Skeletal muscle tissue (tissue), 4 donors: Measurements from ENCODE around the gene MS4A13. TPM values are rescaled to one million over a fixed set of nuclear protein-coding genes. Genes with fewer than 3 reads are reported as not detected.
"Not testable (repeated sequence)": the region's sequence is repeated elsewhere in the genome, so short reads cannot be mapped to it uniquely, and the experiment has no call there.

Experiments
- H3K27ac ChIP-seq: one replicate; pipeline ENCODE4 v1.7.0; 2013; ENCODE audit warnings: mild to moderate bottlenecking, low read depth, low read length, inconsistent platforms
- H3K27me3 ChIP-seq, 3 donors: one replicate each; pipeline ENCODE4 v1.7.0; 2013; ENCODE audit warnings: low read length in 3 of 3; ENCODE audit not compliant: control insufficient read depth in 3 of 3, insufficient read depth in 3 of 3
- H3K36me3 ChIP-seq, 3 donors: one replicate each; pipeline ENCODE4 v1.7.0; 2013; ENCODE audit warnings: low read length in 3 of 3; ENCODE audit not compliant: control insufficient read depth in 3 of 3, insufficient read depth in 3 of 3
- H3K4me1 ChIP-seq, 3 donors: one replicate each; pipeline ENCODE4 v1.7.0; 2013; ENCODE audit warnings: low read length in 3 of 3, mild to moderate bottlenecking in 3 of 3; ENCODE audit not compliant: control insufficient read depth in 3 of 3, insufficient read depth in 3 of 3
- H3K4me3 ChIP-seq, 3 donors: one replicate each; pipeline ENCODE4 v1.7.0; 2013; ENCODE audit warnings: low read length in 3 of 3
- H3K9ac ChIP-seq, 3 donors: one replicate each; pipeline ENCODE4 v1.7.0; 2013; ENCODE audit warnings: low read length in 3 of 3, mild to moderate bottlenecking in 3 of 3, moderate library complexity in 2 of 3, low read depth in 1 of 3
- H3K9me3 ChIP-seq, 3 donors: one replicate each; pipeline ENCODE4 v1.7.0; 2013; ENCODE audit warnings: low read length in 3 of 3; ENCODE audit not compliant: control insufficient read depth in 3 of 3
- total RNA-seq: library from RNA; depleted of rRNA; stranded (reverse); fragments of >200 nt; gene quantifications from one replicate; pipeline ENCODE4 v1.2.3, GENCODE V29; 2014
- donor health status: Osteomylitis.

MS4A13 gene
- total RNA-seq, 1 donor from 2014 or later, result not detected

DNA sequence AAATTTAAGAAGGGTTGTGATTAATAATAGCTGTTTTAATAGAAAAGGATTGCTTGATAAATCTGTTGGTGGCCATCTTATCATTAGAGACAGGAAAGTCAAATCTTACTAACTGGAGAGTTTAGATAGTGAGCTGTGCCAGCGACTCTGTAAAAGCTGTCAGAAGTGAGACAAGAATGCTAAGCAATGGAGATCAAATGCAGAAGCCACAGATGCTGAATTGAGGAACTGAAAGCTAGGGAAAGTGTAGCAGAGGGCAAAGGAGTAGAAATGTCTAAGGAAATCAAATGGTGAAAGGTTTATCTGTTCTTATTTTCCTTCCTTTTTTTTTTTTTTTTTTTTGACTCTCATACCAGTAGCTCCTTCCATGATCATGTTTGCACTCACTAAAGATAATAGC, 13.7 kb downstream of the MS4A13 start:
- H3K9me3 ChIP-seq, result no peaks in the 10 kb centered on the region
- H3K4me3 ChIP-seq, result no peak overlapping the region
- no peaks in the 10 kb centered on the region for H3K27me3 ChIP-seq
- no peak overlapping the region for H3K27ac ChIP-seq
- H3K36me3 ChIP-seq, result no peaks in the 10 kb centered on the region
- H3K4me1 ChIP-seq, result no peaks in the 10 kb centered on the region
- no peak overlapping the region for H3K9ac ChIP-seq

DNA sequence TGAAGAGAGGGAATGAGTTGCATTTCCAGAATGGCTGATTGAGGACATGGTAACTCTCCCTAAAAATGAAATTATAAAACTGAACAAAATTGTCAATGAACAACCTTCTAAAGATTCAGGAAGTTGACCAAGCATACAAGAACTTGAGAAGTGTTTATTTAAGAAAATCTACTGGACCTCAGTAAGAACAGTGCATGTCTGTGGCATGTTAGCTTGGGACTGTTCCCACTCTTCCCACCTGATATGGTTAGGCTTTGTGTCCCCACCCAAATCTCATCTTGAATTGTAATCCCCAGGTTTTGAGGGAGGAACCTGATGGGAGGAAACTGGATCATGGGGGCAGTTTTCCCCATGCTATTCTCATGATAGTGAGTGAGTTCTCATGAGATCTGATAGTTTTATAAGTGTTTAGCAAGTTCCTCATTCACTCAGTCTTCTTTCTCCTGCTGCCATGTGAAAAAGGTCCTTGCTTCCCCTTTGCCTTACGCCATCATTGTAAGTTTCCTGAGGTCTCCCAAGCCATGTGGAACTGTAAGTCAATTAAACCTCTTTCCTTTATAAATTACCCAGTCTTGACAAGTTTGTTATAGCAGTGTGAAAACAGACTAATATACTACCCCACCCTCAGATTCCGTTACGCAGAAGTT, 15.4 kb downstream of the MS4A13 start:
- H3K27me3 ChIP-seq, result no peaks in the 10 kb centered on the region
- no peak overlapping the region for H3K4me3 ChIP-seq
- H3K27ac ChIP-seq, result no peak overlapping the region
- no peak overlapping the region for H3K9ac ChIP-seq
- no peaks in the 10 kb centered on the region for H3K9me3 ChIP-seq
- no peaks in the 10 kb centered on the region for H3K4me1 ChIP-seq
- no peaks in the 10 kb centered on the region for H3K36me3 ChIP-seq

DNA sequence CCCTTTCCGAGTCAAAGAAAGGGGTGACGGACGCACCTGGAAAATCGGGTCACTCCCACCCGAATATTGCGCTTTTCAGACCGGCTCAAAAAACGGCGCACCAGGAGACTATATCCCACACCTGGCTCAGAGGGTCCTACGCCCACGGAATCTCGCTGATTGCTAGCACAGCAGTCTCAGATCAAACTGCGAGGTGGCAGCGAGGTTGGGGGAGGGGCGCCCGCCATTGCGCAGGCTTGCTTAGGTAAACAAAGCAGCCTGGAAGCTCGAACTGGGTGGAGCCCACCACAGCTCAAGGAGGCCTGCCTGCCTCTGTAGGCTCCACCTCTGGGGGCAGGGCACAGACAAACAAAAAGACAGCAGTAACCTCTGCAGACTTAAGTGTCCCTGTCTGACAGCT, 17.2 kb downstream of the MS4A13 start:
- H3K9me3 ChIP-seq, H3K27ac ChIP-seq, H3K4me3 ChIP-seq, H3K36me3 ChIP-seq, H3K4me1 ChIP-seq, H3K27me3 ChIP-seq, H3K9ac ChIP-seq: not testable (repeated sequence)

DNA sequence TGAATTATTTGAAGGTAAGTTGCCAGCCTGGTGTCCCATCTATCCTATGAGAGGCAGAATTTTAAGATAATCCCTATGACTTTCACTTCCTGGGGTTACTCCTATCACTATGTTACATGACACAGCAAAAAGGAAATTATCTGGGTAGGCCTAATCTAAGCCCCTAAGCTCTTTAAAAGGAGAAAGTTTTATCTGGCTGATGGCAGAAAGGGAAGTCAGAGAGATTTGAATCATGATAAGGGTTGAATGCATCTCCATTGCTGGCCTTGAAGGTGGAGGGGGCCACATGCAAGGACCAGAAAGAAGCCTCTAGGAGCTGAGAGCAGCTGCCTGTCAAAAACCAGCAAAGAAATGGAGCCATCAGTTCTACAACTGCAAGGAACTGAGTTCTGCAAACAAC, 23.4 kb downstream of the MS4A13 start:
- H3K27me3 ChIP-seq, H3K9ac ChIP-seq, H3K36me3 ChIP-seq, H3K4me3 ChIP-seq, H3K27ac ChIP-seq, H3K9me3 ChIP-seq, H3K4me1 ChIP-seq: not testable (repeated sequence)

DNA sequence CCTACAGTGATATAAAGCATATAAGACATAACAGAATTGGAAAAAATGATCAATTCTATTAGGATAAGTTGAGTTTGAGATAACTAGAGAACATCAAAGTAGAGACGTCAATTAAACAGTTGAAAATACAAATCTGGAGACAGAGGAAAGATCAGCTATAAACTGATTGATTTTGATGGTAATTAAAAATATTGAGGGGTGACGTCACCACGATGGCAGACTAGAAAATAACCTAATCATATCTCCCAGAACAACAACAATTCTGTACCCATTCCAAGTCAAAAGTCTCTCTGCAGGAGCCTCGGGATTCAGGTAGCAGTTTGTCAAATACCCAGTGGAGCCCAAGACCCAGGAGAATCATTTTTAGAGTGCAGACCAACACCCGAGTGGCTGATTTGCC, 28.9 kb downstream of the MS4A13 start:
- H3K9me3 ChIP-seq, result no peaks in the 10 kb centered on the region
- no peak overlapping the region for H3K27ac ChIP-seq
- H3K4me1 ChIP-seq, result no peaks in the 10 kb centered on the region
- no peaks in the 10 kb centered on the region for H3K36me3 ChIP-seq
- H3K9ac ChIP-seq, result no peak overlapping the region
- no peak overlapping the region for H3K4me3 ChIP-seq
- no peaks in the 10 kb centered on the region for H3K27me3 ChIP-seq

DNA sequence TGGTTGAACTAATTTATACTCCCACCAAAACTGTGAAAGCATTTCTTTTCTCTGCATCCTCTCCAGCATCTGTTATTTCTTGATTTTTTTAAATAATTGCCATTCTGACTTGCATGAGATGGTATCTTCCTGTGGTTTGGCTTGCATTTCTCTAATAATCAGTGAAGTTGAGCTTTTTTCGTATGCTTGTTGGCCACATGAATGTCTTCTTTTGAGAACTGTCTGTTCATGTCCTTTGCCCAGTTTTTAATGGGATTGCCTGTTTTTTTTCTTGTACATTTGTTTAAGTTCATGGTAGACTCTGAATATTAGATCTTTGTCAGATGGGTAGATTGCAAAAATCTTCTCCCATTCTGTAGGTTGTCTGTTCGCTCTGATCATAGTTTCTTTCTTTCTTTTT, 46.1 kb downstream of the MS4A13 start:
- Histone ChIP-seq H3K27ac (no peak overlapping the region), H3K4me1 (no peaks in the 10 kb centered on the region), H3K4me3 (no peak overlapping the region), H3K9ac (no peak overlapping the region), H3K36me3 (no peaks in the 10 kb centered on the region), H3K9me3 (peaks cover 4 to 7% (median 6%) of the 10 kb centered on the region in 3 donors), H3K27me3 (no peaks in the 10 kb centered on the region)

DNA sequence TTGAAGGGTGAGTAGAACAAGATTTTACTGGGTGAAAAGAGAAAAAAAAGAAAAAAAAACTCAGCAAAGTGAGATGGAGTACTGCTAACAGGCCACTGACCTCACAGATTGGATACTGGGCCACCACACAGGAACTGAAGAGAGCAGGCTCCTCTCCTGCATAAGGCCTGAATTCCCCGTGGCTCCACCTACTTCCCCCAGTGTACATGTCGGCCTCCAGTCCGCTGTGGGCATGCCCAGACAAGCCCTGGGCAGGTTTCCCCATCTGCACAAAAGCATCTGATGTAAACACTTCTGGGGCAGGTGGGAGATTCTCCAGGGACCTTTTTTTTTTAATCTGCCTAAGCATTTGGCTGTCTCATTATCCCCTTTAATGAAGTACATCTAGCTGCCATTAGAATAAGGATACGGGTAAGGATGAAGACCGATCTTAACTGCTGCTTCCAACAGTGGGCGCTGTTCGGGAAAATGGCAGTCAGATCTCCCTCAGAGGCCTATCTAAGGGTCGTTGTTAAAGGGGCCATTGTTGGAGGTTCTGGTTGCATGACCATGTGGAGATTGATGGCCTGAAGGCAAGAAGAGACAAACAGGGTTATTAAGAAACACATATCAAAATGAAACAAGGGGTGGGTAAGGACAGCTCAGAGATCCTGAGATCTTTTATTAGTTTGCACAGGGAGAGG, 48.5 kb downstream of the MS4A13 start:
- H3K27me3 ChIP-seq, result no peaks in the 10 kb centered on the region
- no peak overlapping the region for H3K27ac ChIP-seq
- H3K4me1 ChIP-seq, result no peaks in the 10 kb centered on the region
- no peaks in the 10 kb centered on the region for H3K36me3 ChIP-seq
- H3K9me3 ChIP-seq, result peaks cover 2 to 7% (median 6%) of the 10 kb centered on the region in 3 donors
- no peak overlapping the region for H3K4me3 ChIP-seq
- no peak overlapping the region for H3K9ac ChIP-seq

DNA sequence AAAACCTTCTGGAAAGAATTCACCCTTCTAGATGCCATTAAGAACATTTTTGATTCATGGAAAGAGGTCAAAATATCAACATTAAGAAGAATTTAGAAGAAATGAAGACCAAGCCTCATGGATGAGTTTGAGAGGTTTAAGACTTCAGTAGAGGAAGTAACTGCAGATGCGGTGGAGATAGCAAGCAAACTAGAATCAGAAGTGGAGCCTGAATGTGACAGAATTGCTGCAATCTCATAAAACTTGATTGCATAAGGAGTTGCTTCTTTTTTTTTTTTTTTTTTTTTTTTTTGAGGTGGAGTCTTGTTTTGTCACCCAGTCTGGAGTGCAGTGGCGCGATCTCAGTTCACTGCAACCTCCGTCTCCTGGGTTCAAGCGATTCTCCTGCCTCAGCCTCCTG, 51.6 kb downstream of the MS4A13 start:
- Histone ChIP-seq H3K9me3 (peaks cover 0 to 4% (median 2%) of the 10 kb centered on the region in 3 donors), H3K36me3 (no peaks in the 10 kb centered on the region), H3K4me1 (no peaks in the 10 kb centered on the region), H3K9ac (no peak overlapping the region), H3K27ac (no peak overlapping the region), H3K27me3 (no peaks in the 10 kb centered on the region), H3K4me3 (no peak overlapping the region)

DNA sequence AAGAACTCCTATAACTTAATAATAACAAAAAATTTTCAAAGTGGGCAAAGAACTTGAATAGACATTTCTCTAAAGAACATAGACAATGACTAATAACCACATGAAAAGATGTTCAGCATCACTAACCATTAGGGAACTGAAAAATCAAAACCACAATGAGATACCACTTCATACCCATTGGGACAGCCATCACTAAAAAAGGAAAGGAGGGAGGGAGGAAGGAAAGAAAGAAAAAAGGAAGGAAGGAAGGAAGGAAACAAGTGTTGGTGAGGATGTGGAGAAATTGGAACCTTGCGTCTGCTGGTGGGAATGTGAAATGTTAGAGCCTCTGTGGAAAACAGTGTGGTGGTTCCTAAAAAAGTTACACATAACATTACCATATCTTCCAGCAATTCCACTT, 55.8 kb downstream of the MS4A13 start:
- no peaks in the 10 kb centered on the region for H3K9me3 ChIP-seq

DNA sequence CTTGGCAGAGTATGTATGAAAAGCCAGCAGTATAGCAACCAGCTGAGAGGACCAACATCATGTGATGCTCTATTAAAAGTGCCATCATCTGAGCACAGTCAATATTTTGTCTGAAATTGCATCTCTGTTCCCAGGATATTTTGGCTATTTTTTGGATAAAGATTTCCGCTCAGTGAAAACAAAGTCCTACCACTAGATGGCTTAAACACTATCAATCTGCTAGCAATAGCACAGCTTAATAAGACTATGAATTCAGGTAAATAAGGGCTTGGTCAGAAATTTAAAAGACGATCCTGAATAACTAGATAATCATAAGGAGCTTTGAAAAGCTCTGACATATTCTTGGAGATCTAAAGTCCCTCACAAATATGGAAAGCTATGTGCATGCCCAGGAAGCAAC, 74.4 kb downstream of the MS4A13 start:
- no peak overlapping the region for H3K9ac ChIP-seq
- H3K27ac ChIP-seq, result no peak overlapping the region
- H3K36me3 ChIP-seq, result no peaks in the 10 kb centered on the region
- H3K27me3 ChIP-seq, result peaks cover 0 to 3% (median 0%) of the 10 kb centered on the region in 3 donors
- H3K4me1 ChIP-seq, result no peaks in the 10 kb centered on the region
- H3K4me3 ChIP-seq, result no peak overlapping the region
- H3K9me3 ChIP-seq, result peaks cover 0 to 3% (median 0%) of the 10 kb centered on the region in 3 donors

More for the DNA sequence above, 55.8 kb downstream of the MS4A13 start:
- H3K9ac ChIP-seq, result no peak overlapping the region
- H3K27me3 ChIP-seq, result no peaks in the 10 kb centered on the region
- no peak overlapping the region for H3K27ac ChIP-seq
- H3K4me1 ChIP-seq, result no peaks in the 10 kb centered on the region
- H3K36me3 ChIP-seq, result no peaks in the 10 kb centered on the region
- no peak overlapping the region for H3K4me3 ChIP-seq
